NCI-H1417 treated with DMSO at 0.1 percent for 48 hours (cell line): ENCODE measurements around the gene MRPL22.
A peak's percentile ranks its signal among the peaks of the same experiment; 100 is the strongest.
"Not testable (repeated sequence)": the region's sequence is repeated elsewhere in the genome, so short reads cannot be mapped to it uniquely, and the experiment has no call there.

ENCODE experiments used
- DNase-seq: peaks from one replicate; lab custom pipeline; 2025; lab: John Stamatoyannopoulos, UW

The MRPL22 gene

GRCh38 chr5:154940772-154941620 is at the start of gene MRPL22:
TSS of gene MRPL22 (plus strand) at chr5:154941073. CDS start at chr5:154941111, 38 bp downstream.
- peak; percentile 35 for DNase-seq

DNA sequence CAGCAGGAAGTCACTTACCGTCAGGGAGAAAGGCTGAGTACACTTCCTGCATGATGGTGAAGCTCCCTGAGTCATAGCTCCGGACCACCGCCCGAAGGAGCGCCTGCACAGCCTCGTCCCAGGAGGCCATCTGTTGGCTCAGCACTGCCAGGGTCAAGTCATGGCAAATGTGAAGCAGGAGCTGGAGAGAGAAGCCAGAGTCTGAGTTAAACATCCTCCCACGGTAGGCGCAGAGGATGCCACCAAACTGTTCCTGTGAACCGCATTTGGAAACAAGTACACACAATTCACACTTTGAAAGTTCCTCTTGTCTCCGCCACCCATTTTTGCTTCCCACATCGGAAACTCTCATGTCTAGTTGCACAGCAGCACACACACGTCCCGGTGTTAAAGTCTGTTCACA is 48.5 kb upstream of the MRPL22 start:
- DNase-seq = no peak

DNA sequence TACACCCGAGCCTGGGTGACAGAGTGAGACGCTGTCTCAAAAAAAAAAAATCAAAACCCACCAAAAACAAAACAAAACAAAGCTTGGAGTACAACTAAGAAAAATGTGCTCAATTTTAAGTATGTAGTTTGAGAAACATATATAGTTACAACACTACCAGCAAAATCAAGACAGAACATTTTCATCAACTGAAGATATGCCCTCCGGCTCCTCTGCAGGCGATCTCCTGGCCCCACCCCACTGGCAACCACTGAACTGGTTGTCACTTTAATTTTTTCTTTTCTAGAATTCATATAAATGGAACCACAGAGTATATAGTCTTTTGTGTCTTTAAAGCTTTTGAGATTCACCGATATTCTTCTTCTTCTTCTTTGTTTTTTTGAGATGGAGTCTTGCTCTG is 47.5 kb upstream of the MRPL22 start:
- no peak for DNase-seq

DNA sequence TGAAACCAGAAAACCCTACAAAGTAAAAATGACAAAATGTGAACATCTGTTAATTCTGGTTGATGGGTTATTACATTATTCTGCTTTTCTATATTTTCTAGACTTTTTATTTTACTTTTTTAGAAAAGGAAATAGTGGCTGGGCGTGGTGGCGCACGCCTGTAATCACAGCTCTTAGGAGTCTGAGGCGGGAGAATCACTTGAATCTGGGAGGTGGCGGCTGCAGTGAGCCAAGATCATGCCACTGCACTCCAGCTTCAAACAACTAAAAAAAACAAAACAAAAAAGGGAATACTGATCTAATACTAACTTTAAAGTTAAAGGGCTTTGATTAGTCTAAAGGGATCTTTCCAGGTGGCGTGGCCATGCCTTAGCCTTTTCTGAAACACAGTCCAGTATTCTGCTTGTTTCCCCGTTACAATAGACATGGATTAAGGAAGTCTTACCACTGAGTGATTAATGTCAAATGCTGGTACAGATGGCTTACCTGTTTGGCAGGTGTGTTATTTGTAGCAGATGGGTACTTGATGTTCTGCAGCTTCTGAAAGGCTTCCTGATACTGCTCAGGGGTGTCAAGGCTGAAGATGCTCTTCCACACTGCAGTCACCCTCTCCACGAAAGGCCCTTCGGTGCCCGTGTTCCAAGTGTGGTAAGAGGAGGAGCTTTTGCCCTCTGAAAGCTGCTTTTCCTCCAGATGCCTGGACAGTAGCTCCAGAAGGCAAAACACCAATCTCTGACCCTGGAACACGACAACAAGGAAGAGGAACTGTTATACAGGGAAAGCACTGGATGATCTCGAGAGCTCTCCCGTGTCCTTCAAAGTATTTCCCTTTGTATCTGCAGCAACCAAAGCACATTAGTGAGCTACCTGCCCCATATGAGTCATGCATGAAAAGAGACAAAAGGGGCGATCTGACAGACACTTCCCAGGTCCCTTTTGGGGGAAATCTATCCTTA is 45.0 kb upstream of the MRPL22 start:
- no peak for DNase-seq

GRCh38 chr5:154896562-154897165 is 44.2 kb upstream of the MRPL22 start:
- no peak for DNase-seq

- no peak for DNase-seq
These were observed 42.7 kb upstream of the MRPL22 start for GRCh38 chr5:154898210-154898609.

DNA sequence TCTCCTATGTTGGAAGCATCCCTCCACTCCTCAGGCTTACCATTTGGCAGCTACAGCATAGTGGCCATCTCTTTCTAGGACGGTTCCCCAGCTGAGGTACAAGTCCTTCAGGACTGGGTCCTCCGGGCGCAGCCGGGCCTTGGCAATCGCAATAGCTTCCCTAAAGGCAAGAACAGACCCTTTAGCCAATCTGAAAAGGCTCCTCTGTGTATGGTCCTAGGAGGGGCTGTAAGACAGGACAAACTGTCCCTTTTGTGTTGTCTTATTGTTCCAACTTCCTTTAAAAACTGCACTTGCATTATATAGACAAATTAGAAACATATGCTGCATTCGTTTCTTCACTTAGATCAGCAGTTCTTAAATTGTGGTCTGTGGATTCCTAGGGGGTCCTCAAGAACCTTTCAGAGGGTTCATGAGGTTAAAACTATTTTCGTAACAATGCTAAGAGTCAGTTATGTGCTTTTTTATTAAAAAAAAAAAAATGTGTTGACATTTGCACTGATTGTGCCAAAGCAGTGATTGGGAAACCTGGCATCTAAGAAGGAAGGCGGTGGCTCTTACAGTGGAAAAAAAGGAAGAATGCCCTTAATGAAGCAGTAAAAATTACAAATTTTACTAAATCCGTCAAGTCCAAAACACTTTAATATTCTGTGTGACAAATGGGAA is 41.6 kb upstream of the MRPL22 start:
- DNase-seq = no peak

GRCh38 chr5:154900066-154900465 is 40.8 kb upstream of the MRPL22 start:
- DNase-seq = no peak

- DNase-seq = no peak
These were observed 39.6 kb upstream of the MRPL22 start for GRCh38 chr5:154901276-154901675.

GRCh38 chr5:154901913-154902312 is 39.0 kb upstream of the MRPL22 start:
- DNase-seq = no peak

- not testable (repeated sequence) for DNase-seq
These were observed 35.3 kb upstream of the MRPL22 start for GRCh38 chr5:154905601-154906000.

- DNase-seq = no peak
These were observed 24.0 kb upstream of the MRPL22 start for GRCh38 chr5:154916874-154917273.

DNA sequence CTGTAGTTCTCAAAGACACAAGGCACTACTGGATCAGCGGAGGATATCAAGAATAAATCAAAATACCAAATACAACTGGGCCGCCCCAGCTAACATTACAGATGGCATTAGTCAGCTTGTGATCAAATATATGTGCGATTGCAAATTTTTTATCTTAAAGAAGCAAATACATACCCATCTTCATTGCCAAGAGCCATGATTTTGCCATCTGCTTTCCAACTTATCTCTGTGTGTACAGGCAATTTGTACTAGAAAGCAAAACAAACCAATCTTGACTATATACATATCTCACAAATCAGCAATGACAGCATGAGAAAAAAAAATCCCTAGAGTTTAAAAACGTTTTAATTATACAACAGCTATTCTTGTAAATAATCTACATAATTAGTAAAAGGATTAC is 23.1 kb upstream of the MRPL22 start:
- no peak for DNase-seq

DNA sequence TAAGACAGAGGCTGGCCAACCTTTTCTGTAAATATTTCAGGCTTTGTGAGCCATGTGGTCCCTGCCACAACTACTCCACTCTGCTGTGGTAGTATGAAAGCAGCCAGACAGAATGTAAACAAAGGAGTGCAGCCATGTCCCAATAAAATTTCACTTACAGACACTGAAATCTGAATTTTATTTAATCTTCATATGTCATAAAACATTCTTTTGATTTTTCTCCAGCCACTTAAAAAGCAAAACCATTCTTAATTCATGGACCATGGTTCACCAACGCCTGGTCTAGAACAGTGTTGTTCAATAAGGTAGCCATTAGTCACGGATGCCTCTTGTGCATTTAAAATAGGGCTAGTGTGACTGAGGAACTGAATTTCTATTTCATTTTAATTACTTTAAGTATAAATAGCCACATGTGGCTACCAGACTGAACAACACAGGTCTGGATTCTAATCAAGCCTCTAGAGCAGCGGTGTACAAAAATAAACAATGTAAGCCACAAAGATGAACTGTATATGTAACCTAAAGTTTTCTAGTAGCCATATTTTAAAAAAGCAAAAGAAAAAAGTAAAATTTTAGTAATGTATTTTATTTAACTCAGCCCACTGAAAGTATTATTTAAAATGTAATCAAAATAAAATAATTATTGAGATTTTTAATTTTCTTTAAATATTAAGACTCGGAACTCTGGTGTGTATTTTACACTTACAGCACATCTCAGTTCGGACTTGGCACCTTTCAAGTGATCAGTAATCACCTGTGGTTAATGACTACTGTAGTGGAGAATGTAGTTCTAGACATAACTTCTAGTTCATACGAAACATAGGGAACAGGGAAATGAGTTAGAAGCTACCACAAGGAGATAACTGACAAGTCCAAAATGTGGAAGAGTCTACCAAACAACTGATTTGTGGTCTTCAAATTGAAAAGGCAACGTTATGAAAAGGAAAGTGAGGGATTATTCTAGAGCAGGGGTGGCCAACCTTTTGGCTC is 17.1 kb upstream of the MRPL22 start:
- DNase-seq = no peak

GRCh38 chr5:154933537-154933936 is 7.3 kb upstream of the MRPL22 start:
- no peak for DNase-seq

- DNase-seq = no peak
These were observed 6.0 kb upstream of the MRPL22 start for GRCh38 chr5:154934881-154935280.

- DNase-seq = no peak
These were observed 3.6 kb upstream of the MRPL22 start for GRCh38 chr5:154937186-154937717.

DNA sequence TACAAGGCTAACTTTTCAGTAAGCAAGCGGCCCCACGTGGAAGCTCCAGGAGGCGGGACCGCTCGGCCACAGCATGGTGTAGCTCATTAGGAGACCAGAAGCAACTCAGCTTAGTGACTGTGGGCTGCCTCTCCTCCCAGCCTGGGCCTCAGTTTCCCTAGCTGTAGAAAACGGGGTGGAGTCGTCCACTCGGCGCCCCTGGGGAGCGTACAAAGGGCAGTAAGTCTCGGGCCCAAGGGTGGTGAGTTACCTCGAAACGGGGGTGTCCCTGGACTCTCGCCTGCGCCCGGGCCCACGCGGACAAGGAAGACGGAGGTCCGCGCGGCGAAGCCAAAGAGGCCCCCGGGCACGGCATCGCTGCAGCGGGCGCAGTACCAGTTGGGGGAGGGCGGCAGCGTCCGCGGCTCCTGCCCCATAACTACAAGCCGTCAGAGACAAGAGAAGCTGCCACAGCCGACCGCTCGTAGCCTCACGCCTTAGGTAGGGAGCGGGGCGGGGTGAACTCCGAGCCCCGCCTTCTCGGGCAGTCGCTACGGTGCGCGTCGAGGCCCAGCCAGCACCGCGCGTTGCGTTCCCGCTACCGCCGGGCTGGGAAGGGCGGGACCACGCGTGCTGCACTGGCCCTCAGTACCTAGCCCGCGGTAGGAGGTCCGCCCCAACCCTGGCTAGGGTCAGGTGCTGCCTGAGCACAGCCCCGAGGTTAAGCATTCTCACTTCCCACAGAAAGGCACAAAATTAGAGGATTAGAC is 3.0 kb upstream of the MRPL22 start, which contains the start of gene GEMIN5:
TSS of gene GEMIN5 (minus strand) at position 494 of the 749 bp plus-strand sequence. CDS start at position 416, 78 bp downstream.
- peak; percentile 1 for DNase-seq

- not testable (repeated sequence) for DNase-seq
These were observed 1.5 kb upstream of the MRPL22 start for GRCh38 chr5:154939387-154939786.
